ENCODE data around the gene NHERF2. TPM values are rescaled to one million over a fixed set of nuclear protein-coding genes. Genes with fewer than 3 reads are reported as not detected.
A peak's percentile ranks its signal among the peaks of the same experiment; 100 is the strongest.

The NHERF2 gene
- total RNA-seq, 2 donors from 2014 or later, result 20.1 to 25.5 TPM

DNA sequence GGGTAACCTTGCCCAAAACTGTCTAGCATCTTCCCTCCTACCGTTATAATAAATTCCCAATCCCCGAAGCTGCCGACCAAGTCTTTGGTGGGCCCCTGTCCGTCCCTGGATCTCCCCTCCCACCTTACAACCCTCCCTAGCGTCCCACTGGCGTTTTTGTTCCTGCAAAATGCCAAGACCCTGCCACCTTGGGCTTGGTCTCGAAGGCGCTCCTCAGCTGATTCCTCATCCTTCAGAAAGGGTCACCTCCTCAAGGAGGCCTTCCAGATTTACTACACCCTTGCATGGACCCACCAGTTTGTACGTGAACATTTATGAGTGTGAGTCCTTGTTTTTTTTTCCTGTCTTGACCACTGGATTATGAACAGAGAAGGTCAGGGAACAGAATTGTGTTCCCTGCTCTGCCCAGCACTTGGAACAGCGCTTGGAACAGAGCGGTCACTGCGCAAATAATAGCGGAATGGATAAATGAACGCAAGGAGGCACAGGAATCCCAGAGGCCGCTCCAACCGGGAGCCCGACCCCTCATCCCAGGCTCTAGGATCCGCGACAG, 43.6 kb upstream of the NHERF2 start:
- TF ChIP-seq, protein P1, sequence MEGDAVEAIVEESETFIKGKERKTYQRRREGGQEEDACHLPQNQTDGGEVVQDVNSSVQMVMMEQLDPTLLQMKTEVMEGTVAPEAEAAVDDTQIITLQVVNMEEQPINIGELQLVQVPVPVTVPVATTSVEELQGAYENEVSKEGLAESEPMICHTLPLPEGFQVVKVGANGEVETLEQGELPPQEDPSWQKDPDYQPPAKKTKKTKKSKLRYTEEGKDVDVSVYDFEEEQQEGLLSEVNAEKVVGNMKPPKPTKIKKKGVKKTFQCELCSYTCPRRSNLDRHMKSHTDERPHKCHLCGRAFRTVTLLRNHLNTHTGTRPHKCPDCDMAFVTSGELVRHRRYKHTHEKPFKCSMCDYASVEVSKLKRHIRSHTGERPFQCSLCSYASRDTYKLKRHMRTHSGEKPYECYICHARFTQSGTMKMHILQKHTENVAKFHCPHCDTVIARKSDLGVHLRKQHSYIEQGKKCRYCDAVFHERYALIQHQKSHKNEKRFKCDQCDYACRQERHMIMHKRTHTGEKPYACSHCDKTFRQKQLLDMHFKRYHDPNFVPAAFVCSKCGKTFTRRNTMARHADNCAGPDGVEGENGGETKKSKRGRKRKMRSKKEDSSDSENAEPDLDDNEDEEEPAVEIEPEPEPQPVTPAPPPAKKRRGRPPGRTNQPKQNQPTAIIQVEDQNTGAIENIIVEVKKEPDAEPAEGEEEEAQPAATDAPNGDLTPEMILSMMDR (conservative IDR thresholded peaks at IDR 0.05), result no peak
- peak overlapping the region; percentile 97 for H3K27ac ChIP-seq (ENCODE audit: low read depth, low read length)
- H3K4me3 ChIP-seq (ENCODE audit: low read length), result peak overlapping the region; percentile 82
- Mint-ChIP-seq H3K27me3 (ENCODE audit: insufficient read depth) (peaks cover 43% of the 10 kb centered on the region), H3K4me3 (peak overlapping the region; percentile 81), H3K36me3 (ENCODE audit: low read depth) (peaks cover 10% of the 10 kb centered on the region), H3K27ac (no peak overlapping the region), H3K9me3 (no peaks in the 10 kb centered on the region), H3K4me1 (peaks cover 5% of the 10 kb centered on the region)
- peaks cover 29% of the 10 kb centered on the region for H3K36me3 ChIP-seq (ENCODE audit: control insufficient read depth, insufficient read depth, low read length)
- H3K27me3 ChIP-seq (ENCODE audit: control insufficient read depth, insufficient read depth, low read length, poor library complexity, severe bottlenecking), result peaks cover 52% of the 10 kb centered on the region
- H3K9ac ChIP-seq (ENCODE audit: extremely low read depth, low read length, poor library complexity, severe bottlenecking), result no peak overlapping the region
- no peaks in the 10 kb centered on the region for H3K9me3 ChIP-seq (ENCODE audit: control insufficient read depth, low read length)
- no peak for DNase-seq
- 40% methylated on average over 12 to 19 of the region's 19 CpGs for WGBS, 2 experiments (ENCODE audit: insufficient coverage in 1 of 2, insufficient read length in 1 of 2)
- no peaks in the 10 kb centered on the region for H3K4me1 ChIP-seq (ENCODE audit: control insufficient read depth, insufficient read depth, low read length)

DNA sequence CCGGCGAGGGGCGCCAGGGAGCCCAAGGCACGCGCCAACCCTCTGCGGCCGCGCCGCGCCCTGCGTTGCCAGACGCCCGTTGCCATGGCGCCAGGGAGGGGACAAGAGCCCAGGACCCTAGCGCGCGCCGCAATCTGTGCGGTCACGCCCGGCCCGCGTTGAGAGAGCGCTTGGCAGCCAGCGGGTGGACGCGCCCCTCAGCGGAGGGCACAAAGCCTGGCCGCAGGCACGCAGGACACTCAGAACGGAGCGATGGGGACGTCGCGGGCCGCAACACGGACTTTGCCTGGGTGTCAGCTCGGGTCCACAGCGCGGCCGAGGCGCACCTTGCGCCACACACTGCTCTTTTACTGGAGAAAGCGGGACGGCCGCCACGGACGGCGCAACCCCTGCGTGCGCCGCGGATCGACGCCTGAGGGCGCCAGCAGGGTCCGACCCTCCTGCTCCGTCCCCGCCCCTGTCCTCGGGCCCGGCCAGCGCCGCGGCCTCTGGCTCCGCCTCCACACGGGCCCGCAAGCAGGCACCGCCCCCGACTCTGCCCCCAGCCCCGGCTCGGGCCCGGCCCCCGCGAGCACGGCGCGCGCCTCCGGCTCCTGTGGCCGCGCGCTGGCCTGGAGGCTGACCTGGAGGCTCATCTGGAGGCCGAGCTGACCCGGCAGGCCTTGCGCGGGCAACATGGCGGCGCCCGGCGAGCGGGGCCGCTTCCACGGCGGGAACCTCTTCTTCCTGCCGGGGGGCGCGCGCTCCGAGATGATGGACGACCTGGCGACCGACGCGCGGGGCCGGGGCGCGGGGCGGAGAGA, 43.0 kb upstream of the NHERF2 start, which contains the start of gene GFER:
Gene GFER, plus strand, starts transcription at position 650 of the 803 bp plus-strand sequence. Its CDS starts 26 bp downstream, at position 676.
- Histone ChIP-seq H3K4me1 (ENCODE audit: control insufficient read depth, insufficient read depth, low read length) (no peaks in the 10 kb centered on the region), H3K27me3 (ENCODE audit: control insufficient read depth, insufficient read depth, low read length, poor library complexity, severe bottlenecking) (peaks cover 56% of the 10 kb centered on the region), H3K36me3 (ENCODE audit: control insufficient read depth, insufficient read depth, low read length) (peaks cover 23% of the 10 kb centered on the region), H3K9ac (ENCODE audit: extremely low read depth, low read length, poor library complexity, severe bottlenecking) (peak within 1 kb of the TSS; percentile 80), H3K4me3 (ENCODE audit: low read length) (peak within 1 kb of the TSS; percentile 82), H3K9me3 (ENCODE audit: control insufficient read depth, low read length) (no peaks in the 10 kb centered on the region), H3K27ac (ENCODE audit: low read depth, low read length) (peak within 1 kb of the TSS; percentile 97)
- Mint-ChIP-seq H3K36me3 (ENCODE audit: low read depth) (peaks cover 10% of the 10 kb centered on the region), H3K9me3 (no peaks in the 10 kb centered on the region), H3K27me3 (ENCODE audit: insufficient read depth) (peaks cover 49% of the 10 kb centered on the region), H3K27ac (peak within 1 kb of the TSS; percentile 89), H3K4me1 (peaks cover 5% of the 10 kb centered on the region), H3K4me3 (peak within 1 kb of the TSS; percentile 81)
- TF ChIP-seq, protein P1 (conservative IDR thresholded peaks at IDR 0.05), result peak; percentile 67
- WGBS, 2 experiments (ENCODE audit: insufficient coverage in 1 of 2, insufficient read length in 1 of 2), result 0 to 1% methylated on average over 55 to 109 of the region's 109 CpGs
- DNase-seq, result peak; percentile 98

DNA sequence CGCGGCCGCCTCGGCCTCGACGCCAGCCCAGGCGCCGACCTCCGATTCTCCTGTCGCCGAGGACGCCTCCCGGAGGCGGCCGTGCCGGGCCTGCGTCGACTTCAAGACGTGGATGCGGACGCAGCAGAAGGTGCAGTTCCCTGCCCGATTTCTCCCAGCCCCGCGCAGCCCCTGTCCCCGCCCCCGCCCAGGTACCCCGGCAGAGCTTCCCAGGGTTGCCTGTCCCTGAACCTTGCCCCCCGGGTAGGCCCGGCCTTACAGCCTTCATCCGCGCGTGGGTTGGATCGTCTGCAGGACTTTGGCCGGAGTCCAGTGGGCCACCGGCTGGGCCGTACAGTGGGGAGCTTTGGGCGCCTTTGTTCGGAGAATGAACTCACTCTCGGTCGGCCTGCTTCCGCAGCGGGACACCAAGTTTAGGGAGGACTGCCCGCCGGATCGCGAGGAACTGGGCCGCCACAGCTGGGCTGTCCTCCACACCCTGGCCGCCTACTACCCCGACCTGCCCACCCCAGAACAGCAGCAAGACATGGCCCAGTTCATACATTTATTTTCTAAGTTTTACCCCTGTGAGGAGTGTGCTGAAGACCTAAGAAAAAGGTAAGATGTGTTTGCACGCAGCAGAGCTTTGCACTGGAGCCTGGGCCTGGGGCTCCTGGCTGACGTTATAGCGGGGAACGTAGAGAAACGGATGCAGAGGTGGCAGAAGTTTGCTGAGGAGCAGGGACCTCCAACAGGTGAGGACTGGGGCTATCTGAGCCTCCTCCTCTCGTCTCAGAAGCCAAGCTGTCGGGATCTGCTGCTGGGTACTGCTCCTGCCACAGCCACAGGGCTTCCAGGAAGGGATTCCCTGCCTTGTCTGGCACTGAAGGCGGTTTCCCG, 42.1 kb upstream of the NHERF2 start:
- H3K9ac ChIP-seq (ENCODE audit: extremely low read depth, low read length, poor library complexity, severe bottlenecking), result peak overlapping the region; percentile 80
- WGBS, 2 experiments (ENCODE audit: insufficient coverage in 1 of 2, insufficient read length in 1 of 2), result 8 to 12% methylated on average over 48 to 58 of the region's 58 CpGs
- H3K27me3 ChIP-seq (ENCODE audit: control insufficient read depth, insufficient read depth, low read length, poor library complexity, severe bottlenecking), result peaks cover 58% of the 10 kb centered on the region
- no peaks in the 10 kb centered on the region for H3K4me1 ChIP-seq (ENCODE audit: control insufficient read depth, insufficient read depth, low read length)
- Mint-ChIP-seq H3K36me3 (ENCODE audit: low read depth) (peaks cover 10% of the 10 kb centered on the region), H3K4me3 (peak overlapping the region; percentile 81), H3K9me3 (no peaks in the 10 kb centered on the region), H3K27ac (peak overlapping the region; percentile 89), H3K4me1 (peaks cover 6% of the 10 kb centered on the region), H3K27me3 (ENCODE audit: insufficient read depth) (peaks cover 54% of the 10 kb centered on the region)
- H3K36me3 ChIP-seq (ENCODE audit: control insufficient read depth, insufficient read depth, low read length), result peaks cover 22% of the 10 kb centered on the region
- H3K9me3 ChIP-seq (ENCODE audit: control insufficient read depth, low read length), result no peaks in the 10 kb centered on the region
- TF ChIP-seq, protein P1 (conservative IDR thresholded peaks at IDR 0.05), result no peak
- H3K27ac ChIP-seq (ENCODE audit: low read depth, low read length), result peak overlapping the region; percentile 67
- peak overlapping the region; percentile 82 for H3K4me3 ChIP-seq (ENCODE audit: low read length)
- peak; percentile 58 for DNase-seq

All from endodermal cell (in vitro differentiated cells).